CD4-positive, alpha-beta T cell treated with Interferon alpha-2 for 1 hour (primary cell): ENCODE results near the gene ZFPM1.

Source experiments
- DNase-seq, 2 donors: peaks; one replicate each; pipeline ENCODE4 v3.0.0-alpha.2; 2020 to 2022

The ZFPM1 gene

DNA sequence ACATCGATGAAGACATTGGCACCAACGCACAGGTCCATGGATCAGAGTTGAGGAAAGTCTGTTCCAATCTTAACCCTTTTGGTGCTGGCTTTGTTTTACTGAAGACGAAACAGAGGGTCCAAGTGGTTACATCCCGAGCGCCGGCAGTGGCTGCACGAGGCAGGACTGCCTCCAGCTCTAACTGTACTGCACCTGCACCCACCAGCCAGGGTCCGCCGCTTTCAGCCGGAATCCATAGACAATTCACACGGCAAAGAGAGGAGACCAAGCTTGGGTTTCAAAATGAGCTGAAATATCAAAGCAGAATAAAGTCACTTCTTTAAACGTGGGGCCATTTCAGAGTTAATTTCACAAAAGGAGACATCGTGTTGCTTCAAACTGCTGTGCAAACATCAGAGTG is 95.9 kb downstream of the ZFPM1 start:
- no peak for DNase-seq

DNA sequence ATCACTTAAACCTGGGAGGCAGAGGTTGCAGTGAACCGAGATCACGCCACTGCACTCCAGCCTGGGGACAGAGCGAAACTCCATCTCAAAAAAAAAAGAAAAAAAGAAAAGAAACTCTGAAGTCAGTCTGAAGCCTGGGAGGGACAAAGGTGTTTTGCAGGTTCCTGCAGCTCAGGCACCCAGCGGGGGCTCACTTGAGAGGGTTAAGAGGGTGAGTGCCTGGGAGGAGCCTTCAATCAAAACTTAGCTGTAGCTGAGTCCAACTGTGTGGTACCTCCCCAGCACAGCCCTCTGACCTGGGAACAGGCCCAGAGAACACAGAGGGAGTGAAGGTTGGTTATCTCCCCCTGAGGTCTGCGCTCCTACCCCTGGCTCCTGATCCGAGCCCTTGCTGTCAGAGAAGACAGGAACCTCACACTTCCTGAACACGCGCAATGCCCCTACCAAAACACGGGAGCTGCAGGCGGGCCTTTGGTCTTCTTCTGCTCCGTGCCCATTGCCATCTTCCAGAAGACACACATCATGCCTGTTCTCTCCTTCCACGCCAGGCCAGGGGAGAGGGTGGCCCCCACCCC is 96.7 kb downstream of the ZFPM1 start:
- no peak for DNase-seq

- DNase-seq, result no peak
These were observed 97.2 kb downstream of the ZFPM1 start for GRCh38 chr16:88550246-88550661.

- DNase-seq, result no peak
These were observed 99.1 kb downstream of the ZFPM1 start for GRCh38 chr16:88552166-88552565.

- no peak for DNase-seq
These were observed 99.7 kb downstream of the ZFPM1 start for GRCh38 chr16:88552815-88553214.

DNA sequence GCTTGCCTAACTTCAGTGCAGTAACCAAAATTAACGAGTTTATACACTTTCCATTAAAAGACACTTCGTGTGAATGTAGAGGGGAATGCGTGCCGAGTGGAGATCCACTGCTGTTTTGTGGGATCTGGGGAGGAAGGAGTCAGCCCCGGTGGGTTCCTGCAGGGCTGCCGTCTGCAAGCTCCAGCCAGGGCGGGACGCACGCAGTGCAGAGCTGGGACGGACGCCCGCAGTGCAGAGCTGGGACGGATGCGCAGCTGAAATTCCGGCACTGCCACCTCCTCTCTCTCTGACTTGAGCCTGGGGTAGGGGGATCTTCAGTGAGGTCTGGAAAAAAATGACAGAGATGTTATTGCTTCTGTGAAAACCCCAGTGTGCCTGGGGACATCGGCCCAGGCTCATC is 100.7 kb downstream of the ZFPM1 start:
- DNase-seq, result no peak

GRCh38 chr16:88554711-88555264 is 101.7 kb downstream of the ZFPM1 start:
- DNase-seq, result no peak

GRCh38 chr16:88556294-88556988 is 103.4 kb downstream of the ZFPM1 start:
- DNase-seq, result no peak

GRCh38 chr16:88558457-88559442 is 105.7 kb downstream of the ZFPM1 start:
- DNase-seq, result peak; percentile 14 to 22

GRCh38 chr16:88560714-88561484 is 107.8 kb downstream of the ZFPM1 start:
- DNase-seq, result no peak

DNA sequence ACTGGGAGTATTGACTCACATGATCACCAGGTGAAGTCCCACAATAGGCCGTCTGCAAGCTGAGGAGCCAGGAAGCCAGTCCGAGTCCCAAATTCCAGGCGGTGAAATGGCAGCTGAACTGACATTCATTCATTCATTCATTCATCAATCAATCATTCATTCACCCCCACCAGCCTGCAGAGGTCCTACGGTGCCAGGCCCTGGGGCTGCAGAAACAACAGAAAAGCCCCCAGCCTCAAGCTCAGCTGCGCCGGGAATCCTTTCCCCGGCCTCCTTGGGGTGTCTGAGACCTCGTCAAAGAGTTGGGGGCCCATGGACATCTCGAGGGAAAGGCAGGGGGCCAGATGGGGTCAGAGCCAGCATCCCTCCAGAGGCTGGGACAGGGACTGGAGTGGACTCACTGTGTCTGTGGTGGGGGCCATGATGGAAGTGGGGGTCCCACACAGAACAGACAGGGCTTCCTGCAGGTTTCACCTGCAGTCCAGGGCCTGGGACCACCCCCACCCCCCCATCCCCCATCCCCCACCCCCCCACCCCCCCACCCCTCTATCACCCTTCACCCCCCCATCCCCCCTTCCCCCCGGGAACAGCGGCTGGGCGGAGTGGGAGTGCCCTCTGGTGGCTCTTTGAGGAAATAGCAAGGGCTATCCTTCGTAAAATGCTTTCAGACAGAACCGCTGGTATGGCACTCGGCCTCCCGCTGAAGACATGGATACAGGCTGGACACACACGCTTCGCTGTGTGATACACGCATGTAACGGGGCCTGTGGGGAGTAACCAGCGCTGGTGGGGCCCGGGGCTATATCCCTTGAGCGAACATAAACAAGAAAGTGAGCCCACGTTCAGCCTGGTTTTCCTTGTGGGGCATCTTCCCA is 108.6 kb downstream of the ZFPM1 start:
- peak; percentile 55 to 69 for DNase-seq

DNA sequence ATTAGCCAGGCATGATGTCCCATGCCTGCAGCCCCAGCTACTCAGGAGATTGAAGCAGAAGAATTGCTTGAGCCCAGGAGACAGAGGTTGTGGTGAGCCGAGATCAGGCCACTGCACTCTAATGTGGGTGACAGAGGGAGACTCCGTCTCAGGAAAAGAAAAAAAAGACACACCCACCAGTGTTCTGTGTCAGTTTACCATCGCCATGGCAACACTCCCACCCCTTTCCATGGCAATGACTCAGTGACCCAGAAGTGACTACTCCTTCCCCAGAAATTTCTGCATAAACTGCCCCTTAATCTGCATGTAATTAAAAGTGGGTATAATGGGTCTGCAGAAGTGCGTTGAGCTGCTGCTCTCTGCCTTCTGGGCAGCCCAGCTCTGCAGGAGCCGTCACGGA is 113.1 kb downstream of the ZFPM1 start:
- no peak for DNase-seq

GRCh38 chr16:88568710-88569613 is 115.9 kb downstream of the ZFPM1 start:
- no peak for DNase-seq

DNA sequence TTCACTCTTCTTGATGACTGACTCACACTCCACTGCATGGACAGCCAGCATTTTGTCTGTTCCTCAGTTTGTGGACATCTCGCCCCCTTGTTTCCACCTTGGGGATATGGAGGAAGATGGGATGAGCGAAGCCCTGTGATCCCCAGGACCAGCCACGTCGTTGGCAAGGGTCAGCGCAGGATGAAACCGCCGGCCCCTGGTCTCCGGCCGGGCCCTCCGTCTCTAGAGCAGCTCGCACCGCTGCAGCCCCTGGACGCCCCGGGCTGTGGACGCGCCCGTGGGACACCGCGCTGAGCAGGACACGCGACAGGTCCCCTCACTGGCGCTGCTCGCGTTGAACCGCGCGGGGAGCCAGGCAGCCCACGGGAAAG is 116.5 kb downstream of the ZFPM1 start:
- no peak for DNase-seq

GRCh38 chr16:88569985-88570690 is 117.1 kb downstream of the ZFPM1 start, which contains the start of gene ZC3H18:
Gene ZC3H18 (plus strand): TSS chr16:88570403. CDS start chr16:88577124, 6,721 bp downstream.
- DNase-seq, result peak; percentile 96 to 98

DNA sequence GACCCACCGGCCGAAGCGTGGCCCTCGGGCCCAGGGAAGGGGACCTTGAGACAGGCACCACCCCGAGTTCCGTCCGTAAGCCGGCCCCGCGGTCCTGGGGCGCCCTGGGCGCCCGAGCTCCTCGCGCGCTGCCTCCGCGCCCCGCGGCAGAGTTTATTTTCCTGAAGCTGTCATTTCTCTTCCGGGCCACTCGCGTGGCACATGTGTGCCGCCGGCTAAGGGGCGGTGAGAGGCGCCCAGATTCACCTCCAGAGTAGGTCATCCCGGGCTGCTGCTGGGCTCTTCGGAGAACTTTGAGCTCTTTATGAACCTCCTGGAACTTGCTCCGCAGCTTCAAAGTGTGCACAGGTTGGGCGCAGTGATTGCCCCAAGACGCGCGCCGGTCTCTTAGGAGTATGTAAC is 117.6 kb downstream of the ZFPM1 start:
- DNase-seq, result peak in 1 of 2 donors; percentile 51

- no peak for DNase-seq
These were observed 122.2 kb downstream of the ZFPM1 start for GRCh38 chr16:88575251-88575650.

GRCh38 chr16:88576307-88576706 is 123.2 kb downstream of the ZFPM1 start:
- no peak for DNase-seq

DNA sequence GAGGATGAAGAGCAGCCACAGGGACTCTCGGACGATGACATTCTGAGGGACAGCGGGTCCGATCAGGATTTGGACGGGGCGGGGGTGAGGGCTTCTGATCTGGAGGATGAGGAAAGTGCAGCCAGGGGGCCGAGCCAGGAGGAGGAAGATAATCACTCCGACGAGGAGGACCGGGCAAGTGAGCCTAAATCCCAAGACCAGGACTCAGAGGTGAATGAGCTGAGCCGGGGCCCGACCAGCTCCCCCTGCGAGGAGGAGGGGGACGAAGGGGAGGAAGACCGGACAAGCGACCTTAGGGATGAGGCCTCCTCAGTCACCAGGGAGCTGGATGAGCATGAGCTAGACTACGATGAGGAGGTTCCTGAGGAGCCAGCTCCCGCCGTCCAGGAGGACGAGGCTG is 124.1 kb downstream of the ZFPM1 start:
- no peak for DNase-seq
